ENCODE measurements around the gene ATP5F1D. TPM values are rescaled to one million over a fixed set of nuclear protein-coding genes. Genes with fewer than 3 reads are reported as not detected.
A peak's percentile ranks its signal among the peaks of the same experiment; 100 is the strongest.

The ATP5F1D gene
- total and polyA plus RNA-seq, 2 of the 13 experiments (the other 11 are each of a cell fraction or from before 2014, with no cell fraction given), result 39.4 to 78.7 TPM

GRCh38 chr19:1269478-1270212 is 28.1 kb downstream of the ATP5F1D start (continued):
- TF ChIP-seq SNAPC4 (CRISPR knock-in tag; IDR thresholded peaks at IDR 0.05) (no peak), TRIM24 (CRISPR knock-in tag; IDR thresholded peaks at IDR 0.05) (no peak), ZNF276 (CRISPR knock-in tag; IDR thresholded peaks at IDR 0.05; ENCODE audit: low read depth) (no peak), ZNF292 (CRISPR knock-in tag; IDR thresholded peaks at IDR 0.05; ENCODE audit: borderline replicate concordance, low read depth) (no peak), NFRKB (IDR thresholded peaks at IDR 0.05) (no peak), MIXL1 (CRISPR knock-in tag; IDR thresholded peaks at IDR 0.05) (no peak), ZBTB42 (CRISPR knock-in tag; IDR thresholded peaks at IDR 0.05) (peak; percentile 20; the same call in 1 of the 2 replicates), BCL6 (CRISPR knock-in tag; IDR thresholded peaks at IDR 0.05) (peak; percentile 1; the same call in 1 of the 2 replicates), GTF3A (CRISPR knock-in tag; conservative IDR thresholded peaks at IDR 0.05) (no peak), RARA (CRISPR knock-in tag; IDR thresholded peaks at IDR 0.05) (0 out of 2 replicates have a peak, but pooled peaks have one; percentile 10), ZNF12 (CRISPR knock-in tag; IDR thresholded peaks at IDR 0.05) (no peak), ZNF280D (CRISPR knock-in tag; IDR thresholded peaks at IDR 0.05) (no peak), ZSCAN21 (CRISPR knock-in tag; IDR thresholded peaks at IDR 0.05; ENCODE audit: borderline replicate concordance) (no peak), NR3C1 (CRISPR knock-in tag; IDR thresholded peaks at IDR 0.05) (no peak), ZNF709 (CRISPR knock-in tag; IDR thresholded peaks at IDR 0.05) (0 out of 2 replicates have a peak, but pooled peaks have one; percentile 69), ZBTB49 (CRISPR knock-in tag; IDR thresholded peaks at IDR 0.05; ENCODE audit: borderline replicate concordance) (no peak), MXI1 (IDR thresholded peaks at IDR 0.05; ENCODE audit: borderline replicate concordance, low read depth, low read length) (peak; percentile 85; the same call in 2 of the 3 replicates)

Measured in HepG2 (cell line).